ENCODE data around the gene EBI3.
"Not testable (repeated sequence)": the region's sequence is repeated elsewhere in the genome, so short reads cannot be mapped to it uniquely, and the experiment has no call there.

The EBI3 gene

GRCh38 chr19:4234142-4234861, 5.0 kb downstream of the EBI3 start:
- no peak for TF ChIP-seq CTCF (conservative IDR thresholded peaks at IDR 0.05; ENCODE audit: control insufficient read depth, insufficient read depth, low read depth, low read length)
- DNase-seq (ENCODE audit: low read depth) = no peak
- no peak overlapping the region for H3K4me3 ChIP-seq (ENCODE audit: control insufficient read depth, low read depth, low read length)

- no peak for DNase-seq (ENCODE audit: low read depth)
- no peak overlapping the region for H3K4me3 ChIP-seq (ENCODE audit: control insufficient read depth, low read depth, low read length)
- no peak for TF ChIP-seq CTCF (conservative IDR thresholded peaks at IDR 0.05; ENCODE audit: control insufficient read depth, insufficient read depth, low read depth, low read length)
Observed at GRCh38 chr19:4234862-4235201, 5.5 kb downstream of the EBI3 start.

- DNase-seq (ENCODE audit: low read depth); H3K4me3 ChIP-seq (ENCODE audit: control insufficient read depth, low read depth, low read length): not testable (repeated sequence)
Observed at GRCh38 chr19:4237510-4237909, 8.2 kb downstream of the EBI3 start.

- no peak overlapping the region for H3K4me3 ChIP-seq (ENCODE audit: control insufficient read depth, low read depth, low read length)
- DNase-seq (ENCODE audit: low read depth) = no peak
- no peak for TF ChIP-seq CTCF (conservative IDR thresholded peaks at IDR 0.05; ENCODE audit: control insufficient read depth, insufficient read depth, low read depth, low read length)
Observed at GRCh38 chr19:4238831-4239230, 9.5 kb downstream of the EBI3 start.

GRCh38 chr19:4241824-4242430, 12.6 kb downstream of the EBI3 start:
- no peak overlapping the region for H3K4me3 ChIP-seq (ENCODE audit: control insufficient read depth, low read depth, low read length)
- DNase-seq (ENCODE audit: low read depth) = no peak
- TF ChIP-seq CTCF (conservative IDR thresholded peaks at IDR 0.05; ENCODE audit: control insufficient read depth, insufficient read depth, low read depth, low read length) = no peak

GRCh38 chr19:4245938-4246337, 16.6 kb downstream of the EBI3 start:
- H3K4me3 ChIP-seq (ENCODE audit: control insufficient read depth, low read depth, low read length); DNase-seq (ENCODE audit: low read depth): not testable (repeated sequence)

GRCh38 chr19:4246767-4247593, 17.7 kb downstream of the EBI3 start, which contains the start of gene YJU2:
Gene YJU2, plus strand, starts transcription at chr19:4247080. Its CDS starts 67 bp downstream, at chr19:4247147.
- peak; percentile 99 for DNase-seq (ENCODE audit: low read depth)
- peak within 1 kb of the TSS; percentile 98 for H3K4me3 ChIP-seq (ENCODE audit: control insufficient read depth, low read depth, low read length)
- TF ChIP-seq CTCF (conservative IDR thresholded peaks at IDR 0.05; ENCODE audit: control insufficient read depth, insufficient read depth, low read depth, low read length) = peak; percentile 47

Data from fibroblast of mammary gland (primary cell).